GM12878 (cell line): ENCODE results near the gene UBR3. TPM values are rescaled to one million over a fixed set of nuclear protein-coding genes. Genes with fewer than 3 reads are reported as not detected.

Experiments used
- ATAC-seq: fragments of 200-7000 bp; cut with Tn5 transposase; 3 replicates; pipeline ENCODE4 v1.9.1; 2020; ENCODE audit warnings: mild to moderate bottlenecking, moderate library complexity
- BruUV-seq: library from RNA; stranded (reverse); fragments of 400-500 nt; replicated peaks from 2 replicates; lab custom pipeline; 2021; lab: Mats Ljungman, UMichigan
- CTCF ChIA-PET: fragments of 300-600 bp; sonication (Branson Sonifier 250); formaldehyde crosslinking; extraction: SDS; loops from one replicate; lab custom pipeline; 2021; ENCODE audit warnings: inconsistent platforms; lab: Yijun Ruan, JAX
- POLR2A ChIA-PET: fragments of 350-600 bp; formaldehyde crosslinking; extraction: SDS; loops from one replicate; lab custom pipeline; 2021; ENCODE audit warnings: inconsistent platforms; lab: Charles Lee
- RAD21 ChIA-PET: fragments of 300-600 bp; sonication (Branson Sonifier 250); formaldehyde crosslinking; loops from one replicate; lab custom pipeline; 2023; ENCODE audit warnings: antibody characterized with exemption; ENCODE audit not compliant: unreplicated experiment; lab: Charles Lee
- SMC1A ChIA-PET: fragments of 300-600 bp; sonication (Branson Sonifier 250); formaldehyde crosslinking; loops from one replicate; lab custom pipeline; 2023; ENCODE audit not compliant: unreplicated experiment, uncharacterized antibody; lab: Charles Lee
- DNase-seq: peaks from one replicate; pipeline ENCODE4 v3.0.0-alpha.2; 2011; ENCODE audit warnings: low read depth, low spot score
- FAIRE-seq: peaks from 3 replicates; lab custom pipeline; 2011; peaks lifted over from hg19 to GRCh38; lab: Jason Lieb, UNC
- H2AFZ ChIP-seq: 2 replicates; pipeline ENCODE4 v1.6.0; 2011; ENCODE audit warnings: low read depth, low read length, control low read depth; ENCODE audit not compliant: control insufficient read depth
- H3K27ac ChIP-seq: 2 replicates; pipeline ENCODE4 v1.5.1; 2011; ENCODE audit warnings: control low read depth; ENCODE audit not compliant: control insufficient read depth, insufficient read depth
- H3K27me3 ChIP-seq, 2 experiments: replicated peaks in 1 of 2; 2 replicates each; pipeline versions ENCODE4 v1.6.0 to v1.6.1; 2011; ENCODE audit warnings: low read length in 1 of 2; ENCODE audit not compliant: control insufficient read depth in 2 of 2, insufficient read depth in 2 of 2
- H3K36me3 ChIP-seq, 2 experiments: 2 replicates each; pipeline ENCODE4 v1.5.1; 2011; ENCODE audit warnings: low read length in 1 of 2; ENCODE audit not compliant: control insufficient read depth in 2 of 2, insufficient read depth in 2 of 2
- H3K4me1 ChIP-seq: 2 replicates; pipeline ENCODE4 v1.6.1; 2011; ENCODE audit warnings: mild to moderate bottlenecking, low read length, moderate library complexity, mixed read lengths; ENCODE audit not compliant: control insufficient read depth, insufficient read depth
- H3K4me2 ChIP-seq: 2 replicates; pipeline ENCODE4 v1.6.0; 2011; ENCODE audit warnings: control low read depth; ENCODE audit not compliant: control insufficient read depth, insufficient read depth
- H3K4me3 ChIP-seq: fragments of 200-600 bp; sonication (generic); 2 replicates; pipeline ENCODE4 v1.5.1; 2016
- H3K79me2 ChIP-seq: 2 replicates; pipeline ENCODE4 v1.6.0; 2011; ENCODE audit warnings: low read length; ENCODE audit not compliant: control insufficient read depth, insufficient read depth
- H3K9ac ChIP-seq: 2 replicates; pipeline ENCODE4 v1.8.0; 2011; ENCODE audit warnings: low read length, control low read depth, mixed read lengths; ENCODE audit not compliant: control insufficient read depth, insufficient read depth
- H3K9me3 ChIP-seq: replicated peaks from 3 replicates; pipeline ENCODE4 v1.5.1; 2011; ENCODE audit warnings: mild to moderate bottlenecking, low read length; ENCODE audit not compliant: control insufficient read depth, insufficient read depth
- H4K20me1 ChIP-seq: 2 replicates; pipeline ENCODE4 v1.6.0; 2011; ENCODE audit not compliant: control insufficient read depth, insufficient read depth
- ASH2L ChIP-seq: fragments of 300-600, 200-600 bp; sonication (generic); IDR thresholded peaks from 2 replicates; pipeline ENCODE4 v1.6.1; 2017; ENCODE audit warnings: low read depth, mild to moderate bottlenecking, borderline replicate concordance
- PAX5 ChIP-seq: IDR thresholded peaks from 2 replicates; pipeline ENCODE4 v1.6.1; 2011; ENCODE audit warnings: low read depth, low read length, borderline replicate concordance
- RBBP5 ChIP-seq: fragments of 200-600 bp; sonication (generic); conservative IDR thresholded peaks from 2 replicates; pipeline ENCODE4 v1.6.1; 2016
- TCF3 ChIP-seq: IDR thresholded peaks from 2 replicates; pipeline ENCODE4 v1.6.1; 2012; ENCODE audit warnings: low read depth, mild to moderate bottlenecking, low read length, borderline replicate concordance; ENCODE audit not compliant: insufficient read depth
- WGBS: methylation state at CpG from one replicate; pipeline ENCODE4 v1.1.6; 2016; ENCODE audit warnings: low lambda C conversion rate; ENCODE audit not compliant: insufficient replicate concordance, insufficient coverage; ENCODE audit errors: missing lambda C conversion rate; 5-methylcytosine and 5-hydroxymethylcytosine counted together
- in situ Hi-C: fragments of 300-500 bp; cut with MboI; formaldehyde crosslinking; loops from 9 replicates; pipeline ENCODE4 v1.14.3; 2018; ENCODE audit warnings: mixed read lengths
- intact Hi-C: fragments of 100-400 bp; cut with micrococcal nuclease; formaldehyde crosslinking; loops from one replicate; pipeline ENCODE4 v1.14.2; 2022; ENCODE audit not compliant: unreplicated experiment
- polyA plus RNA-seq, 11 experiments: library from polyadenylated mRNA; depleted of rRNA in 4 of 11; unstranded in 6 of 11; stranded (reverse) in 5 of 11; fragments of >200 nt; fragmentation: Nextera tagmentation in 4 of 11; fragmentation: Illumina TruSeq in 1 of 11; extraction: Ambion mirVana in 4 of 11; extraction: Trizol in 1 of 11; gene quantifications; 1 replicate in 1 of 11; 2 replicates in 10 of 11; pipeline versions ENCODE4 v1.2.1 to v1.2.3, GENCODE V29; 2011 to 2016; ENCODE audit warnings: inconsistent platforms in 2 of 11, missing spikeins in 2 of 11, low read depth in 1 of 11
- total RNA-seq, 4 experiments: library from RNA; depleted of rRNA in 3 of 4; stranded (reverse); fragments of >200 nt in 3 of 4; fragmentation: Illumina TruSeq in 1 of 4; extraction: Trizol in 1 of 4; gene quantifications; 2 replicates each; pipeline versions ENCODE4 v1.2.1 to v1.2.3, GENCODE V29; 2013 to 2021
- TF ChIP-seq, protein P1 (sequence below): fragments of 450-650 bp; IDR thresholded peaks from 2 replicates; pipeline ENCODE4 v1.6.1; 2018; ENCODE audit warnings: mild to moderate bottlenecking, low read depth, moderate library complexity; ENCODE audit not compliant: partially characterized antibody
- TF ChIP-seq, protein P2 (sequence below): fragments of 450-650 bp; IDR thresholded peaks from 2 replicates; pipeline ENCODE4 v1.6.1; 2017; ENCODE audit warnings: mild to moderate bottlenecking, moderate library complexity
- TF ChIP-seq, protein P3 (sequence below): fragments of 450-650 bp; IDR thresholded peaks from 2 replicates; pipeline ENCODE4 v1.6.1; 2017; ENCODE audit warnings: low read depth, mild to moderate bottlenecking, moderate library complexity

Gene UBR3
- total and polyA plus RNA-seq, 10 of the 15 experiments (the other 5 are each of a cell fraction or from before 2014, with no cell fraction given), result 3.8 to 22.9 (median 11.2) TPM

DNA sequence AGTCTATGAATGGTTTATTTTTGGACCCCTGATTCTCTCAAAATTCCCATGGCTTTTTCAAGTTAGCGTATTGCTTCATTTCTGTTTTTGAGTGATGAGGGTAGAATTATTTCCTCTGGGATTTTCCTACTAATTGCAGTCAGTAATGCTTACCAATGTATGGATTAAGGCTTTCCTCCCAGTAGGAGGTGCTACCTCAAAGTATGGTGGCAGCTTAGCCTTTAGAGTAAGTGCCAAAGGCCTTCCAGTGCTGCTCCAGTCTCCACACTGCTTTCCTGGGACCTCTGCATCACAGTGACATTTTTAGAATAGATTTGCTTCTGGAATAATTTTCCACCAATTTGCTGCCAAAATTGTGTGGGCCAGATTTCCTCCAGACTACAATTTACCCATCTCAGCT is 44.7 kb upstream of the UBR3 start:
- ChIA-PET SMC1A (interaction anchor here (1.0 kb wide), 1 partner anchor 20 kb away, joined by 3 read pairs; no protein-coding TSS in a partner anchor), POLR2A (no interaction called here), RAD21 (no interaction called here), CTCF (interaction anchor here (0.6 to 1.0 kb wide), 3 partner anchors 12 to 144 kb away, joined by 3 to 4 read pairs (median 3); no protein-coding TSS in a partner anchor)
- BruUV-seq, result no TSS peak
- TF ChIP-seq, protein P1, sequence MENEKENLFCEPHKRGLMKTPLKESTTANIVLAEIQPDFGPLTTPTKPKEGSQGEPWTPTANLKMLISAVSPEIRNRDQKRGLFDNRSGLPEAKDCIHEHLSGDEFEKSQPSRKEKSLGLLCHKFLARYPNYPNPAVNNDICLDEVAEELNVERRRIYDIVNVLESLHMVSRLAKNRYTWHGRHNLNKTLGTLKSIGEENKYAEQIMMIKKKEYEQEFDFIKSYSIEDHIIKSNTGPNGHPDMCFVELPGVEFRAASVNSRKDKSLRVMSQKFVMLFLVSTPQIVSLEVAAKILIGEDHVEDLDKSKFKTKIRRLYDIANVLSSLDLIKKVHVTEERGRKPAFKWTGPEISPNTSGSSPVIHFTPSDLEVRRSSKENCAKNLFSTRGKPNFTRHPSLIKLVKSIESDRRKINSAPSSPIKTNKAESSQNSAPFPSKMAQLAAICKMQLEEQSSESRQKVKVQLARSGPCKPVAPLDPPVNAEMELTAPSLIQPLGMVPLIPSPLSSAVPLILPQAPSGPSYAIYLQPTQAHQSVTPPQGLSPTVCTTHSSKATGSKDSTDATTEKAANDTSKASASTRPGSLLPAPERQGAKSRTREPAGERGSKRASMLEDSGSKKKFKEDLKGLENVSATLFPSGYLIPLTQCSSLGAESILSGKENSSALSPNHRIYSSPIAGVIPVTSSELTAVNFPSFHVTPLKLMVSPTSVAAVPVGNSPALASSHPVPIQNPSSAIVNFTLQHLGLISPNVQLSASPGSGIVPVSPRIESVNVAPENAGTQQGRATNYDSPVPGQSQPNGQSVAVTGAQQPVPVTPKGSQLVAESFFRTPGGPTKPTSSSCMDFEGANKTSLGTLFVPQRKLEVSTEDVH, result no peak
- TF ChIP-seq TCF3 (no peak), RBBP5 (no peak), ASH2L (no peak), PAX5 (no peak)
- TF ChIP-seq, protein P2, sequence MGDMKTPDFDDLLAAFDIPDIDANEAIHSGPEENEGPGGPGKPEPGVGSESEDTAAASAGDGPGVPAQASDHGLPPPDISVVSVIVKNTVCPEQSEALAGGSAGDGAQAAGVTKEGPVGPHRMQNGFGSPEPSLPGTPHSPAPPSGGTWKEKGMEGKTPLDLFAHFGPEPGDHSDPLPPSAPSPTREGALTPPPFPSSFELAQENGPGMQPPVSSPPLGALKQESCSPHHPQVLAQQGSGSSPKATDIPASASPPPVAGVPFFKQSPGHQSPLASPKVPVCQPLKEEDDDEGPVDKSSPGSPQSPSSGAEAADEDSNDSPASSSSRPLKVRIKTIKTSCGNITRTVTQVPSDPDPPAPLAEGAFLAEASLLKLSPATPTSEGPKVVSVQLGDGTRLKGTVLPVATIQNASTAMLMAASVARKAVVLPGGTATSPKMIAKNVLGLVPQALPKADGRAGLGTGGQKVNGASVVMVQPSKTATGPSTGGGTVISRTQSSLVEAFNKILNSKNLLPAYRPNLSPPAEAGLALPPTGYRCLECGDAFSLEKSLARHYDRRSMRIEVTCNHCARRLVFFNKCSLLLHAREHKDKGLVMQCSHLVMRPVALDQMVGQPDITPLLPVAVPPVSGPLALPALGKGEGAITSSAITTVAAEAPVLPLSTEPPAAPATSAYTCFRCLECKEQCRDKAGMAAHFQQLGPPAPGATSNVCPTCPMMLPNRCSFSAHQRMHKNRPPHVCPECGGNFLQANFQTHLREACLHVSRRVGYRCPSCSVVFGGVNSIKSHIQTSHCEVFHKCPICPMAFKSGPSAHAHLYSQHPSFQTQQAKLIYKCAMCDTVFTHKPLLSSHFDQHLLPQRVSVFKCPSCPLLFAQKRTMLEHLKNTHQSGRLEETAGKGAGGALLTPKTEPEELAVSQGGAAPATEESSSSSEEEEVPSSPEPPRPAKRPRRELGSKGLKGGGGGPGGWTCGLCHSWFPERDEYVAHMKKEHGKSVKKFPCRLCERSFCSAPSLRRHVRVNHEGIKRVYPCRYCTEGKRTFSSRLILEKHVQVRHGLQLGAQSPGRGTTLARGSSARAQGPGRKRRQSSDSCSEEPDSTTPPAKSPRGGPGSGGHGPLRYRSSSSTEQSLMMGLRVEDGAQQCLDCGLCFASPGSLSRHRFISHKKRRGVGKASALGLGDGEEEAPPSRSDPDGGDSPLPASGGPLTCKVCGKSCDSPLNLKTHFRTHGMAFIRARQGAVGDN, result no peak
- TF ChIP-seq, protein P3, sequence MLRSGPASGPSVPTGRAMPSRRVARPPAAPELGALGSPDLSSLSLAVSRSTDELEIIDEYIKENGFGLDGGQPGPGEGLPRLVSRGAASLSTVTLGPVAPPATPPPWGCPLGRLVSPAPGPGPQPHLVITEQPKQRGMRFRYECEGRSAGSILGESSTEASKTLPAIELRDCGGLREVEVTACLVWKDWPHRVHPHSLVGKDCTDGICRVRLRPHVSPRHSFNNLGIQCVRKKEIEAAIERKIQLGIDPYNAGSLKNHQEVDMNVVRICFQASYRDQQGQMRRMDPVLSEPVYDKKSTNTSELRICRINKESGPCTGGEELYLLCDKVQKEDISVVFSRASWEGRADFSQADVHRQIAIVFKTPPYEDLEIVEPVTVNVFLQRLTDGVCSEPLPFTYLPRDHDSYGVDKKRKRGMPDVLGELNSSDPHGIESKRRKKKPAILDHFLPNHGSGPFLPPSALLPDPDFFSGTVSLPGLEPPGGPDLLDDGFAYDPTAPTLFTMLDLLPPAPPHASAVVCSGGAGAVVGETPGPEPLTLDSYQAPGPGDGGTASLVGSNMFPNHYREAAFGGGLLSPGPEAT, result no peak
- in situ Hi-C loops, result no loop called here
- no peak for FAIRE-seq
- no peaks in the 10 kb centered on the region for H3K79me2 ChIP-seq
- H3K9me3 ChIP-seq, result no peaks in the 10 kb centered on the region
- 100% methylated on average over 1 of the region's 1 CpG for WGBS
- H3K4me2 ChIP-seq, result no peak overlapping the region
- no peaks in the 10 kb centered on the region for H3K27me3 ChIP-seq
- no peak overlapping the region for H3K4me3 ChIP-seq
- H3K27ac ChIP-seq, result no peak overlapping the region
- no peak overlapping the region for H2AFZ ChIP-seq
- intact Hi-C loops, result no loop called here
- no peak for ATAC-seq
- no peaks in the 10 kb centered on the region for H3K4me1 ChIP-seq
- no peaks in the 10 kb centered on the region for H3K36me3 ChIP-seq
- DNase-seq, result no peak
- H3K9ac ChIP-seq, result no peak overlapping the region
- H4K20me1 ChIP-seq, result no peaks in the 10 kb centered on the region
